GM23248 (cell line): ENCODE results near the gene GNPTAB.

Source experiments
- EZH2 ChIP-seq: fragments of 200-600 bp; sonication (generic); IDR thresholded peaks from 2 replicates; pipeline ENCODE4 v1.6.1; 2018; ENCODE audit warnings: antibody characterized with exemption, mild to moderate bottlenecking; ENCODE audit not compliant: insufficient read depth, poor library complexity, severe bottlenecking
- EZH2phosphoT487 ChIP-seq: fragments of 200-600 bp; sonication (generic); IDR thresholded peaks from 2 replicates; pipeline ENCODE4 v1.6.1; 2018; ENCODE audit warnings: antibody characterized with exemption, moderate library complexity, mild to moderate bottlenecking, low read depth; ENCODE audit not compliant: insufficient read depth

- TF ChIP-seq EZH2 (no peak), EZH2phosphoT487 (no peak)
Observed at GRCh38 chr12:101850199-101850598, 19.4 kb upstream of the GNPTAB start.
